ENCODE results near the gene CTDNEP1.

Gene CTDNEP1

GRCh38 chr17:7294614-7295153 lies 43.1 kb upstream of the CTDNEP1 start, which contains the start of gene YBX2:
YBX2 (minus strand) TSS chr17:7294639; CDS start chr17:7294500, 139 bp downstream.
- H4K20me1 ChIP-seq (ENCODE audit: insufficient read depth, low read length) = no peaks in the 10 kb centered on the region
- no peaks in the 10 kb centered on the region for H3K79me2 ChIP-seq (ENCODE audit: low read length)
- H3K9ac ChIP-seq (ENCODE audit: low read length) = no peak within 1 kb of the TSS
- no peak within 1 kb of the TSS for H3K4me3 ChIP-seq (ENCODE audit: low read length)
- peaks cover 2% of the 10 kb centered on the region; the same call in 1 of the 2 replicates for H3K4me1 ChIP-seq (ENCODE audit: low read length)
- no peak within 1 kb of the TSS for H3K4me2 ChIP-seq (ENCODE audit: low read length)
- no peaks in the 10 kb centered on the region for H3K27me3 ChIP-seq (ENCODE audit: low read depth, low read length)
- H3K27ac ChIP-seq (ENCODE audit: low read length) = no peak within 1 kb of the TSS
- H3K36me3 ChIP-seq (replicated peaks; ENCODE audit: low read depth, low read length) = no peaks in the 10 kb centered on the region
- no peaks in the 10 kb centered on the region for H3K9me3 ChIP-seq (ENCODE audit: insufficient read depth, low read length)
- TF ChIP-seq EZH2phosphoT487 (IDR thresholded peaks at IDR 0.05; ENCODE audit: low read depth) = no peak
- TF ChIP-seq CTCF (IDR thresholded peaks at IDR 0.05; ENCODE audit: low read depth, low read length) = no peak
- H2AFZ ChIP-seq (ENCODE audit: low read depth, low read length) = no peak within 1 kb of the TSS

GRCh38 chr17:7293816-7294613 lies 42.5 kb upstream of the CTDNEP1 start:
- Histone ChIP-seq H3K9ac (ENCODE audit: low read length) (no peak overlapping the region), H2AFZ (ENCODE audit: low read depth, low read length) (no peak overlapping the region)

GRCh38 chr17:7293159-7293558 lies 41.6 kb upstream of the CTDNEP1 start:
- Histone ChIP-seq H3K9me3 (ENCODE audit: insufficient read depth, low read length) (no peaks in the 10 kb centered on the region), H3K79me2 (ENCODE audit: low read length) (no peaks in the 10 kb centered on the region), H2AFZ (ENCODE audit: low read depth, low read length) (no peak overlapping the region), H4K20me1 (ENCODE audit: insufficient read depth, low read length) (no peaks in the 10 kb centered on the region), H3K9ac (ENCODE audit: low read length) (no peak overlapping the region), H3K27me3 (ENCODE audit: low read depth, low read length) (no peaks in the 10 kb centered on the region), H3K4me3 (ENCODE audit: low read length) (no peak overlapping the region), H3K27ac (ENCODE audit: low read length) (no peak overlapping the region), H3K4me1 (ENCODE audit: low read length) (peaks cover 2% of the 10 kb centered on the region; the same call in 1 of the 2 replicates), H3K36me3 (replicated peaks; ENCODE audit: low read depth, low read length) (no peaks in the 10 kb centered on the region), H3K4me2 (ENCODE audit: low read length) (no peak overlapping the region)
- TF ChIP-seq EZH2phosphoT487 (IDR thresholded peaks at IDR 0.05; ENCODE audit: low read depth) (no peak), CTCF (IDR thresholded peaks at IDR 0.05; ENCODE audit: low read depth, low read length) (no peak)

More at GRCh38 chr17:7293816-7294613, 42.5 kb upstream of the CTDNEP1 start:
- no peak overlapping the region for H3K27ac ChIP-seq (ENCODE audit: low read length)
- peaks cover 2% of the 10 kb centered on the region; the same call in 1 of the 2 replicates for H3K4me1 ChIP-seq (ENCODE audit: low read length)
- no peaks in the 10 kb centered on the region for H3K9me3 ChIP-seq (ENCODE audit: insufficient read depth, low read length)
- H3K27me3 ChIP-seq (ENCODE audit: low read depth, low read length) = no peaks in the 10 kb centered on the region
- no peak overlapping the region for H3K4me2 ChIP-seq (ENCODE audit: low read length)
- H4K20me1 ChIP-seq (ENCODE audit: insufficient read depth, low read length) = no peaks in the 10 kb centered on the region
- no peaks in the 10 kb centered on the region for H3K79me2 ChIP-seq (ENCODE audit: low read length)
- no peak overlapping the region for H3K4me3 ChIP-seq (ENCODE audit: low read length)
- TF ChIP-seq EZH2phosphoT487 (IDR thresholded peaks at IDR 0.05; ENCODE audit: low read depth) (no peak), CTCF (IDR thresholded peaks at IDR 0.05; ENCODE audit: low read depth, low read length) (no peak)
- no peaks in the 10 kb centered on the region for H3K36me3 ChIP-seq (replicated peaks; ENCODE audit: low read depth, low read length)

GRCh38 chr17:7292729-7293128 lies 41.2 kb upstream of the CTDNEP1 start:
- H2AFZ ChIP-seq (ENCODE audit: low read depth, low read length) = no peak overlapping the region
- H3K4me3 ChIP-seq (ENCODE audit: low read length) = no peak overlapping the region
- no peaks in the 10 kb centered on the region for H3K9me3 ChIP-seq (ENCODE audit: insufficient read depth, low read length)
- no peak for TF ChIP-seq EZH2phosphoT487 (IDR thresholded peaks at IDR 0.05; ENCODE audit: low read depth)
- TF ChIP-seq CTCF (IDR thresholded peaks at IDR 0.05; ENCODE audit: low read depth, low read length) = no peak
- no peaks in the 10 kb centered on the region for H3K79me2 ChIP-seq (ENCODE audit: low read length)
- H3K9ac ChIP-seq (ENCODE audit: low read length) = no peak overlapping the region
- no peaks in the 10 kb centered on the region for H3K36me3 ChIP-seq (replicated peaks; ENCODE audit: low read depth, low read length)
- no peak overlapping the region for H3K27ac ChIP-seq (ENCODE audit: low read length)
- H3K27me3 ChIP-seq (ENCODE audit: low read depth, low read length) = no peaks in the 10 kb centered on the region
- no peaks in the 10 kb centered on the region for H4K20me1 ChIP-seq (ENCODE audit: insufficient read depth, low read length)
- peaks cover 2% of the 10 kb centered on the region; the same call in 1 of the 2 replicates for H3K4me1 ChIP-seq (ENCODE audit: low read length)
- no peak overlapping the region for H3K4me2 ChIP-seq (ENCODE audit: low read length)

All from OCI-LY3 (cell line).